Neural cell (in vitro differentiated cells): ENCODE measurements around the gene INSRR. TPM values are rescaled to one million over a fixed set of nuclear protein-coding genes. Genes with fewer than 3 reads are reported as not detected.

Experiments used
- H2AFZ ChIP-seq: fragments of 200-600, 300-800 bp; sonication (generic), shearing (Covaris generic); 2 replicates; pipeline ENCODE4 v1.6.0; 2014; ENCODE audit warnings: low read depth, mild to moderate bottlenecking, antibody characterized with exemption, low read length, moderate library complexity
- H3F3A ChIP-seq: fragments of 200-600 bp; shearing (Covaris generic); 2 replicates; pipeline ENCODE4 v1.6.1; 2016; ENCODE audit warnings: mild to moderate bottlenecking, moderate library complexity, mixed read lengths, antibody characterized with exemption, low read length; ENCODE audit not compliant: insufficient read depth, poor library complexity, severe bottlenecking
- H3K27ac ChIP-seq: fragments of 200-600, 300-800 bp; sonication (generic), shearing (Covaris generic); 2 replicates; pipeline ENCODE4 v1.5.1; 2014; ENCODE audit warnings: mild to moderate bottlenecking, low read length, moderate library complexity
- H3K27me3 ChIP-seq: fragments of 300-800, 200-600 bp; sonication (generic), shearing (Covaris generic); 2 replicates; pipeline ENCODE4 v1.6.0; 2014; ENCODE audit warnings: mild to moderate bottlenecking, low read depth, low read length, moderate library complexity; ENCODE audit not compliant: insufficient read depth
- H3K36me3 ChIP-seq: fragments of 300-800, 200-600 bp; sonication (generic), shearing (Covaris generic); 2 replicates; pipeline ENCODE4 v1.5.1; 2014; ENCODE audit warnings: mild to moderate bottlenecking, antibody characterized with exemption, low read length, moderate library complexity; ENCODE audit not compliant: insufficient read depth
- H3K4me2 ChIP-seq: fragments of 300-800, 200-600 bp; sonication (generic), shearing (Covaris generic); 2 replicates; pipeline ENCODE4 v1.6.0; 2014; ENCODE audit warnings: mild to moderate bottlenecking, low read length
- H3K4me3 ChIP-seq: fragments of 300-800, 200-600 bp; sonication (generic), shearing (Covaris generic); 2 replicates; pipeline ENCODE4 v1.5.1; 2014; ENCODE audit warnings: mild to moderate bottlenecking, low read length, moderate library complexity
- H3K79me2 ChIP-seq: fragments of 200-600 bp; shearing (Covaris generic); replicated peaks from 2 replicates; pipeline ENCODE4 v1.6.0; 2014; ENCODE audit warnings: mild to moderate bottlenecking, low read length, moderate library complexity; ENCODE audit not compliant: insufficient read depth
- H3K9ac ChIP-seq: fragments of 300-800, 200-600 bp; sonication (generic), shearing (Covaris generic); 2 replicates; pipeline ENCODE4 v1.6.1; 2016; ENCODE audit warnings: mild to moderate bottlenecking, low read length, mixed read lengths
- H3K9me2 ChIP-seq: fragments of 200-600 bp; shearing (Covaris generic); 2 replicates; pipeline ENCODE4 v1.6.1; 2016; ENCODE audit warnings: mild to moderate bottlenecking, low read length, mixed read lengths; ENCODE audit not compliant: insufficient read depth
- H3K9me3 ChIP-seq: fragments of 200-600, 300-800 bp; sonication (generic), shearing (Covaris generic); 2 replicates; pipeline ENCODE4 v1.6.1; 2016; ENCODE audit warnings: mild to moderate bottlenecking, mixed run types, low read length, moderate library complexity, mixed read lengths
- H4K20me1 ChIP-seq: fragments of 200-600 bp; shearing (Covaris generic); 2 replicates; pipeline ENCODE4 v1.6.1; 2016; ENCODE audit warnings: mild to moderate bottlenecking, mixed run types; ENCODE audit not compliant: insufficient read depth
- EP300 ChIP-seq: fragments of 450-650 bp; conservative IDR thresholded peaks from 2 replicates; pipeline ENCODE4 v1.6.1; 2014; ENCODE audit warnings: antibody characterized with exemption, mild to moderate bottlenecking, moderate library complexity; ENCODE audit not compliant: poor library complexity, severe bottlenecking
- EZH2 ChIP-seq: fragments of 200-600, 300-800 bp; shearing (Covaris generic), sonication (generic); IDR thresholded peaks from 2 replicates; pipeline ENCODE4 v1.6.1; 2014; ENCODE audit warnings: antibody characterized with exemption, low read length, borderline replicate concordance, mild to moderate bottlenecking; ENCODE audit not compliant: insufficient read depth, poor library complexity, severe bottlenecking
- MXI1 ChIP-seq: fragments of 450-650 bp; conservative IDR thresholded peaks from 2 replicates; pipeline ENCODE4 v1.6.1; 2014; ENCODE audit warnings: antibody characterized with exemption, mild to moderate bottlenecking; ENCODE audit not compliant: poor library complexity, severe bottlenecking
- POLR2AphosphoS5 ChIP-seq: IDR thresholded peaks from 2 replicates; pipeline ENCODE4 v1.6.1; 2012
- RAD21 ChIP-seq: fragments of 450-650 bp; conservative IDR thresholded peaks from 2 replicates; pipeline ENCODE4 v1.6.1; 2014; ENCODE audit warnings: antibody characterized with exemption, mild to moderate bottlenecking, moderate library complexity
- SMC3 ChIP-seq: fragments of 450-650 bp; conservative IDR thresholded peaks from 2 replicates; pipeline ENCODE4 v1.6.1; 2014; ENCODE audit warnings: antibody characterized with exemption, mild to moderate bottlenecking, moderate library complexity; ENCODE audit not compliant: poor library complexity
- TAF1 ChIP-seq: IDR thresholded peaks from 2 replicates; pipeline ENCODE4 v1.6.1; 2012; ENCODE audit warnings: low read depth
- polyA plus RNA-seq: library from polyadenylated mRNA; depleted of rRNA; stranded (reverse); fragments of >200 nt; gene quantifications from 2 replicates; pipeline ENCODE4 v1.2.3, GENCODE V29; 2014
- TF ChIP-seq, protein P1 (sequence below): fragments of 450-650 bp; IDR thresholded peaks from 2 replicates; pipeline ENCODE4 v1.5.1; 2014; ENCODE audit warnings: antibody characterized with exemption, mild to moderate bottlenecking, moderate library complexity; ENCODE audit not compliant: poor library complexity, severe bottlenecking
- TF ChIP-seq, protein P2 (sequence below): IDR thresholded peaks from 2 replicates; pipeline ENCODE4 v1.6.1; 2012; ENCODE audit warnings: borderline replicate concordance

Gene INSRR
- polyA plus RNA-seq, 1 donor from 2014 or later = 3.0 TPM

DNA sequence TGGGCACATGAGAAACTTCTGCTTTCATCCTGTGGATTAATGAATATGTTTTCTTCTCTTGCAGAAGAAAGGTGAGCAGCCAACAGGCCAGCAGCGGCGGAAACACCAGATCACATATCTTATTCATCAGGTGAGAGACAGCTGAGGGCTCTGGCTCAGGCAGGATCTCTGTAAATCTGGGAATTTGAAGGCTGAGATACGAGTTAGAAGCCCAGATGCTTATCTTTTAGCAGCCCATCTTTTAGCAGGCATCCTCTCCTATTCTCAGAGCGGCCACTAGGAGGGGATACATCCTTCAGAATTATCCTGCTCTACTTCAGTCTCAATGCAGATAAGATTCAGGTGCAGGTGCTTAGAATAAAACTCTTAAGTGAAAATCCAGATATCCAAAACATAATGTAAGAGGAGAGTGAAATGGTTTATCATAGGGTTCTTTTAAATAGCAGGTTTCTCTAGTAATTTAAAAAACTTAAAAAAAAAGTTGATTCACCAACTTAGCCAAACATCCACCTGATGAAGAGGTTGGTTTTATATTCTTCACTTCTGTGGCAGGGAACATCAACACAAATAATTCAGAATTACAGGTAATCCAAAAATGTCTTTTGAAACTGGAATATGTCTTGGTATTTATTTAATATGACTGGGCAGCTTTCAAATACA lies 61.6 kb downstream of the INSRR start:
- H3K79me2 ChIP-seq = no peaks in the 10 kb centered on the region
- no peaks in the 10 kb centered on the region for H3K27me3 ChIP-seq
- no peak overlapping the region for H2AFZ ChIP-seq
- no peaks in the 10 kb centered on the region for H3F3A ChIP-seq
- H3K4me3 ChIP-seq = no peak overlapping the region
- no peak overlapping the region for H3K4me2 ChIP-seq
- no peaks in the 10 kb centered on the region for H3K9me3 ChIP-seq
- TF ChIP-seq SMC3 = peak; percentile 89
- TF ChIP-seq, protein P1, sequence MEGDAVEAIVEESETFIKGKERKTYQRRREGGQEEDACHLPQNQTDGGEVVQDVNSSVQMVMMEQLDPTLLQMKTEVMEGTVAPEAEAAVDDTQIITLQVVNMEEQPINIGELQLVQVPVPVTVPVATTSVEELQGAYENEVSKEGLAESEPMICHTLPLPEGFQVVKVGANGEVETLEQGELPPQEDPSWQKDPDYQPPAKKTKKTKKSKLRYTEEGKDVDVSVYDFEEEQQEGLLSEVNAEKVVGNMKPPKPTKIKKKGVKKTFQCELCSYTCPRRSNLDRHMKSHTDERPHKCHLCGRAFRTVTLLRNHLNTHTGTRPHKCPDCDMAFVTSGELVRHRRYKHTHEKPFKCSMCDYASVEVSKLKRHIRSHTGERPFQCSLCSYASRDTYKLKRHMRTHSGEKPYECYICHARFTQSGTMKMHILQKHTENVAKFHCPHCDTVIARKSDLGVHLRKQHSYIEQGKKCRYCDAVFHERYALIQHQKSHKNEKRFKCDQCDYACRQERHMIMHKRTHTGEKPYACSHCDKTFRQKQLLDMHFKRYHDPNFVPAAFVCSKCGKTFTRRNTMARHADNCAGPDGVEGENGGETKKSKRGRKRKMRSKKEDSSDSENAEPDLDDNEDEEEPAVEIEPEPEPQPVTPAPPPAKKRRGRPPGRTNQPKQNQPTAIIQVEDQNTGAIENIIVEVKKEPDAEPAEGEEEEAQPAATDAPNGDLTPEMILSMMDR = peak; percentile 87
- no peak for TF ChIP-seq POLR2AphosphoS5
- peak; percentile 84 for TF ChIP-seq RAD21
- no peak overlapping the region for H3K9ac ChIP-seq
- no peaks in the 10 kb centered on the region for H4K20me1 ChIP-seq
- H3K9me2 ChIP-seq = no peaks in the 10 kb centered on the region
- H3K36me3 ChIP-seq = peaks cover 7% of the 10 kb centered on the region
- no peak overlapping the region for H3K27ac ChIP-seq

DNA sequence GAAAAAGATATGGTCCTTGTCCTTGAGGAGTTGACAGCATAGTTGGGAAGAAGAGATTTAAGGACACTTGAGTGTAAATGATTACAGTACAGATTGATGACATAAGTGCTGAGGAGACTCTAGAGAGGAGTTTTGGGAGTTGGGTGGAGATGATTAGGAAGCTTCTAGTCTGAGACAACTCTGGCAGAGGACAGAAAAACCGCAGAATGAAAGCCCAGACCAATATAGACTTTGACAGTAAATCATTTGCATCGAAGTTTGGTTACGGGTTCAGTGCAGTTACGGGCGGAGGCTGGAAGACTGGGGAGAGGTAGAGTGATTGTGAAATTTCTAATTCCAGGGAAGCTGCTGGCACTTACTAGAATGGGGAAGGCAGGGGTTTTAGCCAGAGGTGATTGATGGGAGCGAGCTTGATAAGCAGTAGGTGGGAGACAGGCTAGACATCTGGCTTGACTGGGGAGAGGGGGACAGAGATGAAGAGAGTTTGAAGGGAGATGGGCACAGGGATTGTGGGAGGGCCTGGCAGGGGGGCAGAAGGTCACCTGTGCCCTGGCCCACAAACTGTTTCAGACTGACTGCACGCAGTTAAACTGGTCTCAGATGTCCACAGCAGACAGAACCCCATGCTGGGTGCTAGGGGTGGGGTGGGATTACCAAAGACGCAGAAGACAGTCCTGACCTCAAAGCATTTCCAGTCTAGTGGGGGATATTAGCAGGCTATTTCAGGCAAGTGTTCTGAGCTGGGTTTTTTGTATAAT lies 62.4 kb downstream of the INSRR start:
- Histone ChIP-seq H3K36me3 (peaks cover 7% of the 10 kb centered on the region), H3K9me2 (no peaks in the 10 kb centered on the region), H3K9me3 (no peaks in the 10 kb centered on the region), H2AFZ (no peak overlapping the region), H3K9ac (no peak overlapping the region), H4K20me1 (no peaks in the 10 kb centered on the region), H3K27me3 (no peaks in the 10 kb centered on the region), H3K4me2 (no peak overlapping the region), H3F3A (no peaks in the 10 kb centered on the region), H3K27ac (no peak overlapping the region), H3K4me3 (no peak overlapping the region), H3K79me2 (no peaks in the 10 kb centered on the region)
- no peak for TF ChIP-seq MXI1
- TF ChIP-seq TAF1 = no peak
- TF ChIP-seq, protein P1 = no peak
- TF ChIP-seq, protein P2, sequence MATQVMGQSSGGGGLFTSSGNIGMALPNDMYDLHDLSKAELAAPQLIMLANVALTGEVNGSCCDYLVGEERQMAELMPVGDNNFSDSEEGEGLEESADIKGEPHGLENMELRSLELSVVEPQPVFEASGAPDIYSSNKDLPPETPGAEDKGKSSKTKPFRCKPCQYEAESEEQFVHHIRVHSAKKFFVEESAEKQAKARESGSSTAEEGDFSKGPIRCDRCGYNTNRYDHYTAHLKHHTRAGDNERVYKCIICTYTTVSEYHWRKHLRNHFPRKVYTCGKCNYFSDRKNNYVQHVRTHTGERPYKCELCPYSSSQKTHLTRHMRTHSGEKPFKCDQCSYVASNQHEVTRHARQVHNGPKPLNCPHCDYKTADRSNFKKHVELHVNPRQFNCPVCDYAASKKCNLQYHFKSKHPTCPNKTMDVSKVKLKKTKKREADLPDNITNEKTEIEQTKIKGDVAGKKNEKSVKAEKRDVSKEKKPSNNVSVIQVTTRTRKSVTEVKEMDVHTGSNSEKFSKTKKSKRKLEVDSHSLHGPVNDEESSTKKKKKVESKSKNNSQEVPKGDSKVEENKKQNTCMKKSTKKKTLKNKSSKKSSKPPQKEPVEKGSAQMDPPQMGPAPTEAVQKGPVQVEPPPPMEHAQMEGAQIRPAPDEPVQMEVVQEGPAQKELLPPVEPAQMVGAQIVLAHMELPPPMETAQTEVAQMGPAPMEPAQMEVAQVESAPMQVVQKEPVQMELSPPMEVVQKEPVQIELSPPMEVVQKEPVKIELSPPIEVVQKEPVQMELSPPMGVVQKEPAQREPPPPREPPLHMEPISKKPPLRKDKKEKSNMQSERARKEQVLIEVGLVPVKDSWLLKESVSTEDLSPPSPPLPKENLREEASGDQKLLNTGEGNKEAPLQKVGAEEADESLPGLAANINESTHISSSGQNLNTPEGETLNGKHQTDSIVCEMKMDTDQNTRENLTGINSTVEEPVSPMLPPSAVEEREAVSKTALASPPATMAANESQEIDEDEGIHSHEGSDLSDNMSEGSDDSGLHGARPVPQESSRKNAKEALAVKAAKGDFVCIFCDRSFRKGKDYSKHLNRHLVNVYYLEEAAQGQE = no peak
- no peak for TF ChIP-seq RAD21
- no peak for TF ChIP-seq EP300
- no peak for TF ChIP-seq SMC3
- TF ChIP-seq EZH2 = no peak
- no peak for TF ChIP-seq POLR2AphosphoS5
